Measurements from ENCODE around the gene KANK4. TPM values are rescaled to one million over a fixed set of nuclear protein-coding genes. Genes with fewer than 3 reads are reported as not detected.

The KANK4 gene
- total and polyA plus RNA-seq, 2 of the 4 experiments (the other 2 are of a cell fraction): not detected

DNA sequence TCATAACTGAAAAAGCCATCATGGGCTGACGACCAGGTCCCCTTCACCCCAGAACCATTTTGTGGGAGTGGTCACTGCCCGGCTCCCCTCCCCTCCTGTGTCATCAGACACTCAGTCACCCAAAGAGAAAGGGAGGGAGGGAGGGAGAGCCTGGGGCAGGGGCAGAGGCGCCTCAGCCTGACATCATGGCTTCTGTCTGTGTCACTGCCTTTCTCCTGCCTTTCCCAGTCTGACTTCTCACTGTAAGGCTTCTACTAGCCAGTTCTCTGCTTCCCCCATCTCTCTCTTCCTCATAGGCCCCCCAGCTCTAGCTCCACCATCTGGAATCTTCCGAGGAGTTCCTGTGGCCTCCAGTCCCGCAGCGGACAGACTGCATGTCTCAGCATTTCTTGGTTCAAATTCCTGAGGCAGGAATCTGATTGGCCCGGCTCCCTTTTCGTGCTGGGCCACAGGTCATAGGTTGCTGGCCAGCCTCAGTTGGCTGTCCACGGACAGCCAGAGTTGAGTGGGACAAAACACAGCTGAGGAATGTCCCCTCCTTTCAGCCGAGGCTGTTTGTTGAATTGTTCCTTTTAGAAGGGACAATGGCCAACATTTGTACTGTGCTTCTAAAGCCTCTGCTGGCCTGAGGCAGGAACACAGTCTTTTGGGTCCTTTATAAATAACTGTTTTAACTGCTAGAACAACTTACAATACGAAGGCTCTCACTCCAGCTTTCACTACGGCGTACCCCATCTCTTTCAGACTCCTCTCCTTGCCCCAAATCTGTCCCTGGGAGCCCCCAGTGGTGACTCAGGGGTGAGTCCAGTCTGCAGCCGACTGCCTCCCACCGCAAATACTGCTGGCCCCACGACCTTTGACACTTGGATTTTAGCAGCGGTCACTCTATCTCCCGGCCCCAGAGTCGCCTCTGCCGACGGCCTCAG is 18.7 kb upstream of the KANK4 start:
- Histone ChIP-seq H3K27me3 (ENCODE audit: control insufficient read depth, insufficient read depth, low read length) (no peaks in the 10 kb centered on the region), H3K36me3 (ENCODE audit: control insufficient read depth, insufficient read depth, low read length) (no peaks in the 10 kb centered on the region), H2AK9ac (replicated peaks; ENCODE audit: low read depth, low read length, poor library complexity) (no peak overlapping the region), H4K91ac (ENCODE audit: insufficient read depth, low read depth, low read length) (no peak overlapping the region), H2BK15ac (ENCODE audit: low read depth, low read length) (no peak overlapping the region), H2BK120ac (ENCODE audit: low read depth, low read length) (no peak overlapping the region), H2AK5ac (ENCODE audit: low read depth, low read length) (no peak overlapping the region), H3K4me2 (ENCODE audit: low read depth, low read length) (no peak overlapping the region), H3K9me1 (ENCODE audit: insufficient read depth, low read length) (no peaks in the 10 kb centered on the region), H3K23ac (ENCODE audit: low read depth, low read length) (no peak overlapping the region), H3K4me3 (ENCODE audit: insufficient read depth, low read depth, low read length) (no peak overlapping the region), H4K20me1 (ENCODE audit: insufficient read depth, low read length) (no peaks in the 10 kb centered on the region), H3K9me3 (ENCODE audit: control insufficient read depth, insufficient read depth, low read length) (0 out of 2 replicates have a peak, but pooled peaks cover 2% of the 10 kb centered on the region), H3K79me1 (ENCODE audit: low read depth in 1 of 2, low read length in 2 of 2) (no peaks in the 10 kb centered on the region), H3K18ac (ENCODE audit: low read depth, low read length) (no peak overlapping the region), H2AFZ (replicated peaks; ENCODE audit: low read length, poor library complexity) (no peak overlapping the region), H2BK5ac (ENCODE audit: low read depth, low read length, poor library complexity, severe bottlenecking) (no peak overlapping the region), H3K4ac (ENCODE audit: low read depth, low read length) (no peak overlapping the region), H3K14ac (replicated peaks; ENCODE audit: low read depth, low read length) (no peak overlapping the region), H3K4me1 (ENCODE audit: control insufficient read depth, insufficient read depth, low read length) (no peaks in the 10 kb centered on the region), H4K8ac (ENCODE audit: low read depth in 2 of 2, low read length in 2 of 2) (no peak overlapping the region), H3K56ac (ENCODE audit: extremely low read depth, insufficient read depth, low read length) (no peak overlapping the region), H3K27ac (ENCODE audit: insufficient read depth, low read length) (no peak overlapping the region), H3K9ac (ENCODE audit: low read depth, low read length) (no peak overlapping the region), H2BK20ac (ENCODE audit: low read depth, low read length) (no peak overlapping the region), H4K5ac (ENCODE audit: low read depth, low read length) (no peak overlapping the region)
- POLR2A ChIA-PET (ENCODE audit: unreplicated experiment): no interaction called here
- no TSS peak for BruUV-seq (replicated peaks)
- CTCF ChIA-PET: interaction anchor here (0.6 kb wide), 2 partner anchors 29 to 841 kb away, joined by 3 to 4 read pairs; no protein-coding TSS in a partner anchor
- intact Hi-C loops (cut with micrococcal nuclease): no loop called here
- in situ Hi-C loops (cut with MboI; ENCODE audit: low sequenced_read_pairs): no loop called here
- DNase-seq: no peak
- WGBS, 2 experiments (ENCODE audit: extremely low coverage in 2 of 2, insufficient read length in 1 of 2): 38% methylated on average over 8 of the region's 21 CpGs; no CpG with 5 or more reads in 1 of the 2 experiments
- TF ChIP-seq MAFK (IDR thresholded peaks at IDR 0.05; ENCODE audit: low read depth, low read length): no peak
- TF ChIP-seq RCOR1 (IDR thresholded peaks at IDR 0.05; ENCODE audit: insufficient replicate concordance, low read length): no peak
- no peak for TF ChIP-seq MAZ (IDR thresholded peaks at IDR 0.05; ENCODE audit: borderline replicate concordance, low read depth, low read length)
- TF ChIP-seq RFX5 (IDR thresholded peaks at IDR 0.05; ENCODE audit: low read depth, low read length): no peak
- dilution Hi-C loops (cut with HindIII; ENCODE audit: low sequenced_read_pairs, unreplicated experiment): no loop called here
- peak; percentile 57 for ATAC-seq (ENCODE audit: low read depth)

Measured in IMR-90 (cell line).